Gastroesophageal sphincter (tissue), 4 donors: ENCODE results near the gene SPATA31E1. TPM values are rescaled to one million over a fixed set of nuclear protein-coding genes. Genes with fewer than 3 reads are reported as not detected.

Source experiments
- ATAC-seq: fragments of 150-250 bp; one replicate; pipeline ENCODE4 v1.9.1; 2016; ENCODE audit warnings: mild to moderate bottlenecking, moderate library complexity
- H3K27ac ChIP-seq, 4 donors: fragments of 200-600 bp; sonication (generic) in 3 of 4; 1 replicate in 3 of 4; 2 replicates in 1 of 4; pipeline ENCODE4 v1.5.1; 2016 to 2019
- H3K27me3 ChIP-seq: fragments of 200-600 bp; sonication (generic); one replicate; pipeline ENCODE4 v1.5.1; 2019
- H3K36me3 ChIP-seq, 2 donors: fragments of 200-600 bp; sonication (generic); one replicate each; pipeline ENCODE4 v1.5.1; 2019; ENCODE audit warnings: control low read depth in 1 of 2
- H3K4me1 ChIP-seq, 3 donors: fragments of 200-600 bp; sonication (generic); 1 replicate in 2 of 3; 2 replicates in 1 of 3; pipeline ENCODE4 v1.5.1; 2016 to 2019; ENCODE audit warnings: control low read depth in 2 of 3
- H3K4me3 ChIP-seq, 2 donors: fragments of 200-600 bp; sonication (generic); one replicate each; pipeline ENCODE4 v1.5.1; 2019; ENCODE audit warnings: mild to moderate bottlenecking in 1 of 2, moderate library complexity in 1 of 2
- H3K9me3 ChIP-seq, 3 donors: fragments of 200-600 bp; sonication (generic); one replicate each; pipeline ENCODE4 v1.5.1; 2017 to 2019; ENCODE audit warnings: control low read depth in 2 of 3
- CTCF ChIP-seq, 4 experiments: fragments of 200-600 bp in 2 of 4; fragments of 450-650 bp in 2 of 4; sonication (generic) in 1 of 4; IDR thresholded peaks; one replicate each; pipeline ENCODE4 v1.5.1; 2017 to 2019; ENCODE audit warnings: antibody characterized with exemption in 4 of 4, mild to moderate bottlenecking in 2 of 4, moderate library complexity in 2 of 4
- EP300 ChIP-seq: sonication (generic); formaldehyde crosslinking; IDR thresholded peaks from one replicate; pipeline ENCODE4 v1.6.1; 2017; ENCODE audit warnings: antibody characterized with exemption, mild to moderate bottlenecking
- POLR2A ChIP-seq, 2 donors: fragments of 450-650 bp; IDR thresholded peaks; one replicate each; pipeline ENCODE4 v1.6.1; 2017; ENCODE audit warnings: antibody characterized with exemption in 2 of 2, mild to moderate bottlenecking in 2 of 2, moderate library complexity in 1 of 2
- POLR2AphosphoS5 ChIP-seq: sonication (generic); formaldehyde crosslinking; IDR thresholded peaks from one replicate; pipeline ENCODE4 v1.6.1; 2017; ENCODE audit warnings: antibody characterized with exemption
- WGBS, 2 donors: methylation state at CpG; one replicate each; pipeline ENCODE4 v1.1.5; 2018; ENCODE audit warnings: low coverage in 1 of 2; 5-methylcytosine and 5-hydroxymethylcytosine counted together
- total RNA-seq, 4 donors: library from RNA; depleted of rRNA; stranded (reverse); fragments of >200 nt; gene quantifications; one replicate each; pipeline ENCODE4 v1.1.0, GENCODE V29; 2016

The SPATA31E1 gene
- total RNA-seq, 4 donors from 2014 or later = not detected

GRCh38 chr9:87853302-87853701 is 29.4 kb upstream of the SPATA31E1 start:
- no peak for TF ChIP-seq CTCF (IDR thresholded peaks at IDR 0.05)
- no peak for TF ChIP-seq POLR2AphosphoS5
- no peak for TF ChIP-seq POLR2A (IDR thresholded peaks at IDR 0.05)
- TF ChIP-seq EP300 = no peak
- 82 to 83% methylated on average over 5 to 6 of the region's 7 CpGs for WGBS, 2 donors
- Histone ChIP-seq H3K4me3 (no peak overlapping the region), H3K27me3 (no peaks in the 10 kb centered on the region), H3K27ac (no peak overlapping the region), H3K4me1 (no peaks in the 10 kb centered on the region), H3K36me3 (no peaks in the 10 kb centered on the region), H3K9me3 (peaks cover 0 to 9% (median 0%) of the 10 kb centered on the region in 3 donors)
- ATAC-seq = no peak

GRCh38 chr9:87853876-87854579 is 28.6 kb upstream of the SPATA31E1 start:
- TF ChIP-seq CTCF (IDR thresholded peaks at IDR 0.05) (no peak), POLR2AphosphoS5 (no peak), EP300 (no peak), POLR2A (IDR thresholded peaks at IDR 0.05) (no peak)
- WGBS, 2 donors = 87 to 91% methylated on average over 3 of the region's 3 CpGs
- Histone ChIP-seq H3K4me1 (no peaks in the 10 kb centered on the region), H3K36me3 (no peaks in the 10 kb centered on the region), H3K27ac (no peak overlapping the region), H3K9me3 (peaks cover 0 to 9% (median 0%) of the 10 kb centered on the region in 3 donors), H3K27me3 (no peaks in the 10 kb centered on the region), H3K4me3 (no peak overlapping the region)
- ATAC-seq = no peak

GRCh38 chr9:87854580-87854955 is 28.1 kb upstream of the SPATA31E1 start:
- TF ChIP-seq POLR2A (IDR thresholded peaks at IDR 0.05) (no peak), CTCF (IDR thresholded peaks at IDR 0.05) (no peak), EP300 (no peak), POLR2AphosphoS5 (no peak)
- H3K27ac ChIP-seq = no peak overlapping the region
- no peak for ATAC-seq
- H3K9me3 ChIP-seq = peaks cover 0 to 13% (median 0%) of the 10 kb centered on the region in 3 donors
- H3K4me3 ChIP-seq = no peak overlapping the region
- no peaks in the 10 kb centered on the region for H3K27me3 ChIP-seq
- H3K36me3 ChIP-seq = no peaks in the 10 kb centered on the region
- WGBS, 2 donors = 78% methylated on average over 5 of the region's 5 CpGs
- no peaks in the 10 kb centered on the region for H3K4me1 ChIP-seq

GRCh38 chr9:87855061-87855460 is 27.6 kb upstream of the SPATA31E1 start:
- Histone ChIP-seq H3K27me3 (no peaks in the 10 kb centered on the region), H3K9me3 (peaks cover 0 to 18% (median 0%) of the 10 kb centered on the region in 3 donors), H3K27ac (no peak overlapping the region), H3K4me3 (no peak overlapping the region), H3K36me3 (no peaks in the 10 kb centered on the region), H3K4me1 (no peaks in the 10 kb centered on the region)
- 100% methylated on average over 1 of the region's 3 CpGs; no CpG with 5 or more reads in 1 of the 2 donors for WGBS, 2 donors
- TF ChIP-seq CTCF (IDR thresholded peaks at IDR 0.05) (no peak), EP300 (no peak), POLR2AphosphoS5 (no peak), POLR2A (IDR thresholded peaks at IDR 0.05) (no peak)
- ATAC-seq = no peak
